Thyroid gland (tissue), 4 donors: ENCODE results near the gene CLK2.
"Not testable (repeated sequence)": the region's sequence is repeated elsewhere in the genome, so short reads cannot be mapped to it uniquely, and the experiment has no call there.

Experiments used
- POLR2A ChIP-seq, 2 donors: fragments of 450-650 bp; IDR thresholded peaks; one replicate each; pipeline ENCODE4 v1.6.1; 2017; ENCODE audit warnings: antibody characterized with exemption in 2 of 2, mild to moderate bottlenecking in 2 of 2, moderate library complexity in 1 of 2
- TF ChIP-seq, protein P1 (sequence below), 6 experiments: fragments of 200-600 bp in 3 of 6; fragments of 450-650 bp in 3 of 6; sonication (generic) in 3 of 6; IDR thresholded peaks; one replicate each; pipeline ENCODE4 v1.5.1; 2016 to 2019; ENCODE audit warnings: antibody characterized with exemption in 6 of 6, mild to moderate bottlenecking in 2 of 6, inconsistent platforms in 1 of 6, moderate library complexity in 1 of 6

DNA sequence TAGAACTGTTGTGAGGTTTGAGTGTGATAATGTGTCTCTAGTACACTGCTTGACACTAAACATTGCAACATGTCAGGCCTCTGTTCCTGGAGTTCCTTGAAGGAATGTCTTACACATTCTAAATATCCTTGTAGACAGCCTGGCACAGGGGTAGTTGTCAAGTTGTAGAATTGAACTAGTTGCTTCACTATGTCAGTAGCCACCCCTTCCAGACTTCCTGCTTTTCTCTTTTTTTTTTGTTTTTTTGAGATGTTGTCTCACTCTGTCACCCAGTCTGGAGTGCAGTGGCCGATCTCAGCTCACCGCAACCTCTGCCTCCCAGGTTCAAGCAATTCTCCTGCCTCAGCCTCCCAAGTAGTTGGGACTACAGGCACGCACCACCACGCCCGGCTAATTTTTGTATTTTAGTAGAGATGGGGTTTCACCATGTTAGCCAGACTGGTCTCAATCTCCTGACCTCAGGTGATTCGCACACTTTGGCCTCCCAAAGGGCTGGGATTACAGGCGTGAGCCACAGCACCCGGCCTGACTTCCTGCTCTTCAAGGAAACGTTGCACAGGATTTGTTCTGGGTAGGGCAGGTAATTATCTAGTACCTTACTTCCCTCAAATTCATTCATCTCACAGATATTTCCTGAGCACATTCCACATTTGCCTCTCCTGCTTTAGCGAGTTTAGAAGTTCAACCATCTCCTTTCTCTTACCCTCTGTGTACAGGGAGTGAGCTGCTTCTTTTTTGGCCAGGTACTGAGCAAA, 52.9 kb downstream of the CLK2 start:
- TF ChIP-seq, protein P1, sequence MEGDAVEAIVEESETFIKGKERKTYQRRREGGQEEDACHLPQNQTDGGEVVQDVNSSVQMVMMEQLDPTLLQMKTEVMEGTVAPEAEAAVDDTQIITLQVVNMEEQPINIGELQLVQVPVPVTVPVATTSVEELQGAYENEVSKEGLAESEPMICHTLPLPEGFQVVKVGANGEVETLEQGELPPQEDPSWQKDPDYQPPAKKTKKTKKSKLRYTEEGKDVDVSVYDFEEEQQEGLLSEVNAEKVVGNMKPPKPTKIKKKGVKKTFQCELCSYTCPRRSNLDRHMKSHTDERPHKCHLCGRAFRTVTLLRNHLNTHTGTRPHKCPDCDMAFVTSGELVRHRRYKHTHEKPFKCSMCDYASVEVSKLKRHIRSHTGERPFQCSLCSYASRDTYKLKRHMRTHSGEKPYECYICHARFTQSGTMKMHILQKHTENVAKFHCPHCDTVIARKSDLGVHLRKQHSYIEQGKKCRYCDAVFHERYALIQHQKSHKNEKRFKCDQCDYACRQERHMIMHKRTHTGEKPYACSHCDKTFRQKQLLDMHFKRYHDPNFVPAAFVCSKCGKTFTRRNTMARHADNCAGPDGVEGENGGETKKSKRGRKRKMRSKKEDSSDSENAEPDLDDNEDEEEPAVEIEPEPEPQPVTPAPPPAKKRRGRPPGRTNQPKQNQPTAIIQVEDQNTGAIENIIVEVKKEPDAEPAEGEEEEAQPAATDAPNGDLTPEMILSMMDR (IDR thresholded peaks at IDR 0.05), result not testable (repeated sequence)
- TF ChIP-seq POLR2A (IDR thresholded peaks at IDR 0.05), result not testable (repeated sequence)
